Panc1 (cell line): ENCODE results near the gene NOP14. TPM values are rescaled to one million over a fixed set of nuclear protein-coding genes. Genes with fewer than 3 reads are reported as not detected.

Experiments used
- ATAC-seq: fragments of 200-7000 bp; cut with Tn5 transposase; 2 replicates; pipeline ENCODE4 v1.9.1; 2020; ENCODE audit warnings: mild to moderate bottlenecking, moderate library complexity
- BruUV-seq: library from RNA; stranded (reverse); fragments of 400-500 nt; replicated peaks from 2 replicates; lab custom pipeline; 2021; lab: Mats Ljungman, UMichigan
- CTCF ChIA-PET: fragments of 300-600 bp; sonication (Branson Sonifier 250); formaldehyde crosslinking; loops from one replicate; lab custom pipeline; 2022; ENCODE audit warnings: antibody characterized with exemption; lab: Charles Lee
- POLR2A ChIA-PET: fragments of 300-600 bp; sonication (Branson Sonifier 250); formaldehyde crosslinking; loops from one replicate; lab custom pipeline; 2022; ENCODE audit warnings: antibody characterized with exemption; lab: Charles Lee
- DNase-seq: peaks from one replicate; pipeline ENCODE4 v3.0.0-alpha.2; 2010; ENCODE audit warnings: low read depth, low spot score
- H3K27ac ChIP-seq: 2 replicates; pipeline ENCODE4 v1.5.1; 2011; ENCODE audit warnings: mild to moderate bottlenecking, low read length, inconsistent platforms
- H3K27me3 ChIP-seq: fragments of 200-500 bp; sonication (Bioruptor generic); 2 replicates; pipeline ENCODE4 v1.6.0; 2014; ENCODE audit warnings: low read length, inconsistent platforms; ENCODE audit not compliant: control insufficient read depth, insufficient read depth
- H3K36me3 ChIP-seq: fragments of 200-500 bp; sonication (Bioruptor generic); 2 replicates; pipeline ENCODE4 v1.5.1; 2014; ENCODE audit warnings: inconsistent platforms, mild to moderate bottlenecking, low read length, moderate library complexity; ENCODE audit not compliant: control insufficient read depth, insufficient read depth
- H3K4me1 ChIP-seq: 2 replicates; pipeline ENCODE4 v1.5.1; 2011; ENCODE audit warnings: inconsistent platforms, mild to moderate bottlenecking, low read length, moderate library complexity; ENCODE audit not compliant: control insufficient read depth, insufficient read depth
- H3K4me3 ChIP-seq, 2 experiments: 2 replicates each; pipeline ENCODE4 v1.5.1; 2011 to 2012; ENCODE audit warnings: low read depth in 2 of 2, low read length in 2 of 2, mild to moderate bottlenecking in 2 of 2, inconsistent platforms in 1 of 2, moderate library complexity in 1 of 2
- H3K9me3 ChIP-seq: fragments of 200-500 bp; sonication (Bioruptor generic); 2 replicates; pipeline ENCODE4 v1.5.1; 2014; ENCODE audit warnings: low read depth, mild to moderate bottlenecking, inconsistent platforms, low read length, moderate library complexity; ENCODE audit not compliant: control insufficient read depth, insufficient read depth
- POLR2AphosphoS5 ChIP-seq: IDR thresholded peaks from 2 replicates; pipeline ENCODE4 v1.6.1; 2012; ENCODE audit warnings: mild to moderate bottlenecking, low read depth, low read length, moderate library complexity
- SIN3A ChIP-seq: IDR thresholded peaks from 2 replicates; pipeline ENCODE4 v1.6.1; 2012; ENCODE audit warnings: low read depth, mild to moderate bottlenecking, low read length, moderate library complexity, borderline replicate concordance; ENCODE audit not compliant: insufficient read depth
- TCF7L2 ChIP-seq: IDR thresholded peaks from 2 replicates; pipeline ENCODE4 v1.6.1; 2011; ENCODE audit warnings: mild to moderate bottlenecking, low read depth, low read length, inconsistent platforms
- in situ Hi-C: cut with HindIII; loops from 2 replicates; pipeline ENCODE4 v1.10.0; 2016; ENCODE audit warnings: low sequenced_read_pairs, low pct_unique_long_range_greater_than_20kb
- intact Hi-C: fragments of 100-400 bp; cut with micrococcal nuclease; formaldehyde crosslinking; loops from one replicate; pipeline ENCODE4 v1.10.0; 2022; ENCODE audit not compliant: unreplicated experiment
- total RNA-seq: library from RNA; stranded (reverse); gene quantifications from one replicate; pipeline ENCODE4 v1.2.1, GENCODE V29; 2021; ENCODE audit not compliant: unreplicated experiment
- TF ChIP-seq, protein P1 (sequence below), 2 experiments: IDR thresholded peaks; 2 replicates each; pipeline ENCODE4 v1.6.1; 2011 to 2012; ENCODE audit warnings: low read depth in 2 of 2, control low read depth in 1 of 2, low read length in 1 of 2, mild to moderate bottlenecking in 1 of 2, moderate library complexity in 1 of 2; ENCODE audit not compliant: insufficient read depth in 1 of 2
- TF ChIP-seq, protein P2 (sequence below): fragments of 450-650 bp; IDR thresholded peaks from 2 replicates; pipeline ENCODE4 v1.5.1; 2017; ENCODE audit warnings: mild to moderate bottlenecking

Gene NOP14
- total RNA-seq, 1 experiment from 2014 or later = 32.9 TPM

DNA sequence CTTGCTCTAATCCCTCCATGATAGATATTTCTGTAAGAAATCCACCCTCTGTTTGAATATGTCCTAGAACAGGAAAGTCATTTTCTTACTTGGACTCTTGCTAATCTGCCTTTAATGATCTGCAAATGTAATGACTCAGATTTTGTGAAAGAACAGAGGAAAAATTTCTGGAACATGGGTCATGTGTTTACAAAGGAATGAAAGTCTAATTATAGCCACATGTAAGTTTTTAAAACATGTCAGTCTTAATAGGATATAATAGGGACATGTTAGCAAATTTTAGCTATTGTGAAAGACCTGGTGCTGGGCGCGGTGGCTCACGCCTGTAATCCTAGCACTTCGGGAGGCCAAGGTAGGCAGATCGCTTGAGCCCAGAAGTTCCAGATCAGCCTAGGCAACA lies 47.8 kb upstream of the NOP14 start:
- H3K27me3 ChIP-seq = no peaks in the 10 kb centered on the region
- peak; percentile 10 for DNase-seq
- intact Hi-C loops = no loop called here
- ATAC-seq = no peak
- ChIA-PET CTCF (no interaction called here), POLR2A (no interaction called here)
- TF ChIP-seq TCF7L2 = no peak
- no peaks in the 10 kb centered on the region for H3K4me1 ChIP-seq
- no peak overlapping the region for H3K27ac ChIP-seq
- no peaks in the 10 kb centered on the region for H3K9me3 ChIP-seq
- H3K36me3 ChIP-seq = no peaks in the 10 kb centered on the region
- no TSS peak for BruUV-seq
- no peak overlapping the region for H3K4me3 ChIP-seq
- in situ Hi-C loops = no loop called here

DNA sequence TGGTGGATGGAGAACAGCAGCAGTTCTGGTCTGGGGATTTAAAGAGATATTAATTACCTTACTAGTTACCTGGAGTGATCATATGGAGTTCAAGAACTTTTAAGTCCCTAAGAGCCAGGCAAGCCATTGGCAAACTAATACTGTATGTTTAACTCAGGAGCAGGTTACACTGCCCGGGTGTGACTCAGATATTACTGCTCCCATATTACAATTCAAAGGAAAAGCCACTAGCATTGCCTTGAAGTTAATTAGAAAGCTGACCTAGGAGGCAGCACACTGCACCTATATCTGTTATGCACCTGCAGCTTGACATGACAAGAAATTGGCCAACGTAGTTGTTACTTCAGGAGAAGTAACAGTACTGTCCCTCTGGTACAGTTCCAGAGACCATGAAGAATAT lies 47.4 kb upstream of the NOP14 start:
- intact Hi-C loops = no loop called here
- H3K36me3 ChIP-seq = no peaks in the 10 kb centered on the region
- DNase-seq (no peak), ATAC-seq (no peak)
- ChIA-PET CTCF (no interaction called here), POLR2A (no interaction called here)
- in situ Hi-C loops = no loop called here
- no peak overlapping the region for H3K4me3 ChIP-seq
- H3K27ac ChIP-seq = no peak overlapping the region
- no peaks in the 10 kb centered on the region for H3K4me1 ChIP-seq
- no peaks in the 10 kb centered on the region for H3K27me3 ChIP-seq
- H3K9me3 ChIP-seq = no peaks in the 10 kb centered on the region
- TF ChIP-seq POLR2AphosphoS5 (no peak), TCF7L2 (no peak), SIN3A (no peak)
- TF ChIP-seq, protein P1, sequence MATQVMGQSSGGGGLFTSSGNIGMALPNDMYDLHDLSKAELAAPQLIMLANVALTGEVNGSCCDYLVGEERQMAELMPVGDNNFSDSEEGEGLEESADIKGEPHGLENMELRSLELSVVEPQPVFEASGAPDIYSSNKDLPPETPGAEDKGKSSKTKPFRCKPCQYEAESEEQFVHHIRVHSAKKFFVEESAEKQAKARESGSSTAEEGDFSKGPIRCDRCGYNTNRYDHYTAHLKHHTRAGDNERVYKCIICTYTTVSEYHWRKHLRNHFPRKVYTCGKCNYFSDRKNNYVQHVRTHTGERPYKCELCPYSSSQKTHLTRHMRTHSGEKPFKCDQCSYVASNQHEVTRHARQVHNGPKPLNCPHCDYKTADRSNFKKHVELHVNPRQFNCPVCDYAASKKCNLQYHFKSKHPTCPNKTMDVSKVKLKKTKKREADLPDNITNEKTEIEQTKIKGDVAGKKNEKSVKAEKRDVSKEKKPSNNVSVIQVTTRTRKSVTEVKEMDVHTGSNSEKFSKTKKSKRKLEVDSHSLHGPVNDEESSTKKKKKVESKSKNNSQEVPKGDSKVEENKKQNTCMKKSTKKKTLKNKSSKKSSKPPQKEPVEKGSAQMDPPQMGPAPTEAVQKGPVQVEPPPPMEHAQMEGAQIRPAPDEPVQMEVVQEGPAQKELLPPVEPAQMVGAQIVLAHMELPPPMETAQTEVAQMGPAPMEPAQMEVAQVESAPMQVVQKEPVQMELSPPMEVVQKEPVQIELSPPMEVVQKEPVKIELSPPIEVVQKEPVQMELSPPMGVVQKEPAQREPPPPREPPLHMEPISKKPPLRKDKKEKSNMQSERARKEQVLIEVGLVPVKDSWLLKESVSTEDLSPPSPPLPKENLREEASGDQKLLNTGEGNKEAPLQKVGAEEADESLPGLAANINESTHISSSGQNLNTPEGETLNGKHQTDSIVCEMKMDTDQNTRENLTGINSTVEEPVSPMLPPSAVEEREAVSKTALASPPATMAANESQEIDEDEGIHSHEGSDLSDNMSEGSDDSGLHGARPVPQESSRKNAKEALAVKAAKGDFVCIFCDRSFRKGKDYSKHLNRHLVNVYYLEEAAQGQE (IDR thresholded peaks at IDR 0.05; ENCODE audit: insufficient read depth in 1 of 2, low read depth in 2 of 2, low read length in 1 of 2) = no peak
- TF ChIP-seq, protein P2, sequence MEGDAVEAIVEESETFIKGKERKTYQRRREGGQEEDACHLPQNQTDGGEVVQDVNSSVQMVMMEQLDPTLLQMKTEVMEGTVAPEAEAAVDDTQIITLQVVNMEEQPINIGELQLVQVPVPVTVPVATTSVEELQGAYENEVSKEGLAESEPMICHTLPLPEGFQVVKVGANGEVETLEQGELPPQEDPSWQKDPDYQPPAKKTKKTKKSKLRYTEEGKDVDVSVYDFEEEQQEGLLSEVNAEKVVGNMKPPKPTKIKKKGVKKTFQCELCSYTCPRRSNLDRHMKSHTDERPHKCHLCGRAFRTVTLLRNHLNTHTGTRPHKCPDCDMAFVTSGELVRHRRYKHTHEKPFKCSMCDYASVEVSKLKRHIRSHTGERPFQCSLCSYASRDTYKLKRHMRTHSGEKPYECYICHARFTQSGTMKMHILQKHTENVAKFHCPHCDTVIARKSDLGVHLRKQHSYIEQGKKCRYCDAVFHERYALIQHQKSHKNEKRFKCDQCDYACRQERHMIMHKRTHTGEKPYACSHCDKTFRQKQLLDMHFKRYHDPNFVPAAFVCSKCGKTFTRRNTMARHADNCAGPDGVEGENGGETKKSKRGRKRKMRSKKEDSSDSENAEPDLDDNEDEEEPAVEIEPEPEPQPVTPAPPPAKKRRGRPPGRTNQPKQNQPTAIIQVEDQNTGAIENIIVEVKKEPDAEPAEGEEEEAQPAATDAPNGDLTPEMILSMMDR = no peak
- BruUV-seq = no TSS peak

DNA sequence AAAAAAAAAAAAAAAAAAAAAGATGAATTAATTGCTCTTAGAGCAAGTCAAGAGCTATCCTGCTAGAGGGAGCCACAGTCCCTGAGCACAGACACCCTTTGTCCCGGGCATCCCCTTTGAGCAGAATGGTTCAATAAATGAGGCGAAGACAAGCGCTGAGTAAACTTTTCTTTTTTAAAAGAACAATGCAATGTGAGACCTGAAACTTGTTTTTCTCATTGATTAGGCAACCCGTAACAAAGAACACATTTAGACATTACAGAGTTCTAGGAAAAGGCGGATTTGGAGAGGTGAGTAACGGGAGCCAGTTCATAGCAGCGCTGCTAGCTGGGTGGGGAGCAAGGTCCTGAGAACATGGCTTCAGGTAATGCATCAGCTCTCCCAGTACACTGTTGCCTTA lies 46.2 kb upstream of the NOP14 start:
- ChIA-PET CTCF (no interaction called here), POLR2A (no interaction called here)
- Histone ChIP-seq H3K27ac (no peak overlapping the region), H3K36me3 (no peaks in the 10 kb centered on the region), H3K9me3 (no peaks in the 10 kb centered on the region), H3K27me3 (no peaks in the 10 kb centered on the region), H3K4me1 (no peaks in the 10 kb centered on the region), H3K4me3 (no peak overlapping the region)
- intact Hi-C loops (no loop called here), in situ Hi-C loops (no loop called here)
- DNase-seq (no peak), ATAC-seq (peak; percentile 69; the same call in 1 of the 2 replicates)
- TF ChIP-seq, protein P1 (IDR thresholded peaks at IDR 0.05; ENCODE audit: insufficient read depth in 1 of 2, low read depth in 2 of 2, low read length in 1 of 2) = no peak
- TF ChIP-seq, protein P2 = no peak; the same call in 1 of the 2 replicates
- TF ChIP-seq POLR2AphosphoS5 (no peak), TCF7L2 (no peak), SIN3A (no peak)
- no TSS peak for BruUV-seq
